DMS153 treated with DMSO at 0.1 percent for 48 hours (cell line): ENCODE data around the gene OR6N1.

Experiments
- DNase-seq: peaks from one replicate; lab custom pipeline; 2025; ENCODE audit not compliant: unreplicated experiment; lab: John Stamatoyannopoulos, UW

The OR6N1 gene

GRCh38 chr1:158752155-158752712 is 19.8 kb downstream of the OR6N1 start:
- DNase-seq: no peak

- DNase-seq: no peak
Observed at GRCh38 chr1:158735848-158736247, 36.1 kb downstream of the OR6N1 start.

DNA sequence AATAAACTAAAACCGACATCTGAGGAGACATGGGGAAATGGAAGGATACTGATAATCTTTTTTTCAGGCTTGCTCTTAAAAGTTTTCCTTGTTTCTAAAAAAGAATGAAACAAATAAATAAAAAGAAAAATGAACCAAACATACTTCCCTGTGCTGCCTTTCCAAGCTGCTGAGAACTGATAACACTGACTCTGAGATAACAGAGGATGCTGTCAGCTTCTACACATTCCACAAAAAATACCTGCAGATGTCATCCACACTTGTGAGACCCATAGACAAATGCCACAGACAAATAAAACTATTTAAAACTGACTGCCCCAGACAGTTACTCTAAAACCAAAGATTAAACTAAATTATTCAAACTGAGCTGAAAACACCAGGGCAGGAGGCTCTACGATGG is 39.5 kb downstream of the OR6N1 start:
- no peak for DNase-seq

GRCh38 chr1:158731707-158732106 is 40.3 kb downstream of the OR6N1 start:
- no peak for DNase-seq

- no peak for DNase-seq
Observed at GRCh38 chr1:158730453-158730852, 41.5 kb downstream of the OR6N1 start.

GRCh38 chr1:158728510-158729225 is 43.3 kb downstream of the OR6N1 start:
- no peak for DNase-seq

GRCh38 chr1:158724442-158724841 is 47.6 kb downstream of the OR6N1 start:
- DNase-seq: no peak

DNA sequence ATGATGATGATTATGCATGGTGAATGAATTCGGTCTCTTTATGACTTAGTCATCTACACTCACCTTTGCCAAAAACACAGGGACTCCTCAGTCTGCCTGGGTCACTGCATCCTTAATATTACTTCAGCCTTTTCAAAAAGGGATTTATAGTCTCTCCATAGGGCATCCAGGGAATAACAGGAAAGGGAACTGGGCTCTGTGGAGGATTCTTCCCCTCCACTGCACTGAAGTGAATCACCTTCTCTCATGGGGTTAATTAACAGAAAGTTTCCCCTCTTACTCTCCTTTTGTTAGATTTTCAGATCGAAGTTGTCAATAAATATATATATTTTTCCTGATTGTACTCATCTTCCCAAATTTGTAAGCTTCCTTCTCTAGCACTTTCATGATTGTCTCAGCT is 51.4 kb downstream of the OR6N1 start, which contains the start of gene OR6K3:
Gene OR6K3 (minus strand): TSS at position 101 of the 400 bp plus-strand sequence. CDS start 2,605 bp downstream, outside the sequence.
- no peak for DNase-seq

- DNase-seq: no peak
Observed at GRCh38 chr1:158719664-158720063, 52.3 kb downstream of the OR6N1 start.

GRCh38 chr1:158717344-158717743 is 54.7 kb downstream of the OR6N1 start:
- DNase-seq: no peak

GRCh38 chr1:158716335-158716734 is 55.7 kb downstream of the OR6N1 start:
- no peak for DNase-seq

DNA sequence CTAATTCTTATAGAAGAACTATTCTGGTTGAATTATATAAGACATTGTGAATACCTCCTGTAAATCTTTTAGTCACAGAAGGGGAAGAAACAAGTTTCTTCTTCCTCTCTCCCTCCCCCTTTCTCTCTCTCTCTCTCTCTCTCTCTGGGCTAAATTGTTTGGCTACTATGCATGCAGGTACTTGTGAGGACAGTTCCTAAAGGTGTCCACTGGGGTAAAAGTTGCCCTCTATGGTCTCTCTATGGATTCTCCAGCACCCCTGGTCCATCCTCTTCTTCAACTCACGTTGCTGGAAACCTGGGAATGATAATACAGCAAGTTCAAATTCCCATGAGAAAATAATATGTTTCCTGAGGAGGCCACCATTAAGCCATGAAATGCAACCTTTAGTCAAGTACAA is 57.2 kb downstream of the OR6N1 start:
- DNase-seq: no peak
